NCI-H1694 treated with DMSO at 0.1 percent for 48 hours (cell line): ENCODE measurements around the gene SLCO3A1.
A peak's percentile ranks its signal among the peaks of the same experiment; 100 is the strongest.

Source experiments
- DNase-seq: peaks from one replicate; lab custom pipeline; 2025; lab: John Stamatoyannopoulos, UW

Gene SLCO3A1

DNA sequence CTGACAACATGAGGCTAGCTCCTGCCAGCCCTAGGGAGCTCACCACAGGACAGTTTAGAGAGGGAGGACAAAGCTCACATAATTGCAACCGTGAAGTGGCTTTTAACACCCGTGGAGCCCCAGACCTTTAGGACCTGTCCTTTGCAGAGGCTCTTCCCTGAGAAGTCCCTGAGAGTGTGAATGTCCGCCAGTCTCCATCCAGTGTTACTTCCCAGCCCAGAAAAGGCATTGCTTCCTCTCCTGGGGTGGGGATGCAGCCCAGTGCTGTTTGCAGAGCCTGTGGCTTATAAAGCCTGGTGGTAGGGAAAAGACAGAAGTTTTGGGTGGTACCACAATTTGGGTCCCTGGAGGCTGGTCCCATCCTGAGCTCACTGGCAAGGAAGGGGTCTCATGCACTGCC, 182.0 kb downstream of the SLCO3A1 start:
- DNase-seq: no peak

DNA sequence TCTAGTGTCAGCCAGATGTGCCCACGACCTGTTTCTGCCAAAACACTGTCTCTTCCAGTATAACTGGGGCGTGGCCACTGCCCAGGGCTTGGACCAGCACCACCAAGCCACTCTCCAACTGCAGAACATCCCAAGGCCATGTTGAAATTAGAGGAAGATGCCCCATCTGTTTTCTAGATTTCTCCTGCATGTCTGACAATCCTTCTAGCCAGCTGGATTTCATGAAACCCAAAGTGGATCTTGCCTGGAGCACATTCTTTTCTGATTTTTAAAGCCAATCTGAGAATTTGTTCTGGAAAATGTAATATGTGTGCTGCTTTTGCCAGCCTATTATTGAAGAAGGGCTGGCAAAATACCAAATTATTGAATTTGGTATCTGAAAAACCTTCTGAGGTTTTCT, 182.5 kb downstream of the SLCO3A1 start:
- DNase-seq: no peak

DNA sequence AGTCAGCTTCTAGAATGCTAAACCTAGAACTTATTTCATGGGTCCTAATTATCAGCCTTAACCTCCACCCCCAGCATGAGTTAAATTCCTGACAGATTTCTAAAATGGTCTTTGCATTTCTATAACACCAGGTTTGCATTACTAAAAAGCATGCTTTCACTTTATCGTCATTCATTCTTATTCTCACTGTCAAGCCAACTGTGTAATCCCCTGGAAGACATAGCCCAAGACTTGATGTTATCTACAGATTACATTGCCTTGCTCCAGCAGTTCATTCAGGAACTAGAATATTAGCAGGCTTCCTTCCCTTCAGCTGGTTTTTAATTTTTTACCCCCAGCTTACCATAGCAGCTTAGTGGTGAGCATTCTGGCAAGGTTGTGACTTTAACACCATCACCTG, 184.0 kb downstream of the SLCO3A1 start:
- no peak for DNase-seq

DNA sequence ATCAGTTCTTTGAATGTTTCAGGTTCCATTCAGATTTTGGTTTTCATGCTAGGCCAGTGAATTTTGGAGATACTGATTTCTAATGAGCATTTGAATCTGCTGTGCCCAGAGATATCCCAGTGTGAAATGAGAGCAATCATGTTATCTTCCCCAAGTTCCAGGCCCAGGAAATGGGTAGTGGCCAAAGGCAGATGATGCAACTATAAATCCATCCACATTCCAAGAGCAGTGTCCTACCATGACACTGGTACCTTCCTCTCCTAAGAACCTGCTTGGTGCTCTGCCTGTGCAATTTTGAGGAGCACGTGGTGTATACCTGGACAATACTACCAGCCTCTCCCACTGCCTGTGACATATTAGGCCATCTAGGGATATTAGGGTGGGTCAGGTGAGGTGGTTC, 186.8 kb downstream of the SLCO3A1 start:
- no peak for DNase-seq

DNA sequence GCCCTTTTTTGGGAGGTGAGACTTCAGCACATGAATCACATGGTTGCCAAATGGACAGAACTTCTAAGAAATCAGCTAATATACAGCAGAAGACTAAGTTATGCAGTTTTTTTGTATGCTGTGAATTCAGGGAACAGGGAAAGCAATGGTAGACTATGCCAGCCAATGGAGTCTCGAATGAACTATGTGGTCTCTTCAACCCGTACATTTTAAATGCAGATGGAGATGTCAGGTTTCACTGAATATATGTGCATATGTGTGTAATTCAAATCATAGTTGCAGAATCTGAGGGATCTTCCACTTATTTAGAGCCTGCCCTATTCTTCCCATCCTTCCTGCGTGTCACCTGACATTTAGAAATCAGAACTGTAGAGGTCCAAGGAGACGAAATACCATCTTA, 187.9 kb downstream of the SLCO3A1 start:
- no peak for DNase-seq

DNA sequence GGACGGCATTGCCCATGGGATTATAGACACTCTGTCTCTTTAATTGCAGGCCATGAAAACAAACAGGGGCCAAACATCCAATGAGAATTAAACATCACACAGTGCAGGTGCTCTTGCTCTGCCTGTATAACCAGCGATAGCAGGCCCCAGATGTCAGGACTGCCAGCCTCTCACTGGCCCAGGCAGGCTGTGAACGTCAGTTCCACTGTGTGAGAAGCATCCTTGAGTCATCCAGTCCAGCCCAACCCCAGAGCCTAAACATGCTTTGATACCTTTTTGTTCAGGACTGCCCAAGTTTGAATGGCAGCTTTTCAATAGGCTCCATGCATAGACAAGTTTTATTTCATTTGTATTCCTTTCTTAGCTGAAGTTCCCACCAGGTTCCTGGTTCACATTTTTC, 189.8 kb downstream of the SLCO3A1 start:
- DNase-seq: no peak

DNA sequence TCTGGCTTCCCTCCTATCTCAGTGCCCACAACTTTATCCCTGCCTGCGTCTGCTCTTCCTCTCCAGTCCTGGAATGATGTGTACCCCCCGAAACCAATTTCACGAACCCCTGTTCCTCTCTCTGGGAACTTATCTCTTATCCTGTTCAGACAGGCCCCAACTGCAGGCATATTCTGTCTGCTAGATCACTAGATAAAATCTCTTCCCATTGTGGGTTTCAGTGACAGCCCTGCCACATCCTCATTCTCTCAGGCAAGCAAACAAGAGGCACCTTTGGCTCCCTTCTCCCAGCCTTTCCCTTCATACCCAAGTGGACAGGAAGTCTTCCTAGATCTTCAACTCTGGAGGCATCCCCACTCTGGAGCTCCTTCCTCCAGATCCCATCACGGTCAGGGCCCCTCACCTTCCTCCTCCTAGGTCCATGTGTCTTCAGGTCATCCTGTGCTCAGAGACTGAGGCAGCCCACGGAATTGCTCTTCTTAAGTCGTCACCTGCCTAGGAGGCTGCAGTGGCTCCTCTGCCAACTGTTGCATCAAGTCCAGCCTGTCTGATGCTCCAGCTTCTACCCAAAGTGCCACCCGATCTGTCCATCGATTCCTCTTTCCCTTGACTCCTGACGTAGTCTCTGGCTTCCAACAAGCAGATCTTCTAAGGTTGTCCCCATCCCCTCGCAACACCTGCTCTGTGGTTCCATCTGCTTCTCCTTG, 190.8 kb downstream of the SLCO3A1 start:
- DNase-seq: no peak

DNA sequence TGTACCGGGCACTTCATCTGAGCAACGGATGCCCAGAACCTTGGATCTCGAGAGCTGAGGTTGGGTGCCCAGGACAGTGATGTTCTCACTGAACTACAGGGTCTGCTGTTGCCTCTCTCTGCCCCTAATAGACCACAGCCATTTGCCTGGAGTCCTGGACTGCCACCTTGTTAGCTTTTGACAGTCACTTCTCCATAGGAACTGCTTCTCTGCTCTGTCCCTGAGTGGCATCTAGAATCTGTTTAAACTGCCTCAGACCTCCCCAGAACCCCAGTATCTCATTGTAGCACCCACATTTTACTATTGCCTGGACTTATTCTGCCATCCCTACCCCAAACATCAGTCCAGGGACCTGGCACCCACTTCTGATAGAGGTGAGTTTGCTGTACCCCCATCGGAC, 194.4 kb downstream of the SLCO3A1 start:
- DNase-seq: no peak

DNA sequence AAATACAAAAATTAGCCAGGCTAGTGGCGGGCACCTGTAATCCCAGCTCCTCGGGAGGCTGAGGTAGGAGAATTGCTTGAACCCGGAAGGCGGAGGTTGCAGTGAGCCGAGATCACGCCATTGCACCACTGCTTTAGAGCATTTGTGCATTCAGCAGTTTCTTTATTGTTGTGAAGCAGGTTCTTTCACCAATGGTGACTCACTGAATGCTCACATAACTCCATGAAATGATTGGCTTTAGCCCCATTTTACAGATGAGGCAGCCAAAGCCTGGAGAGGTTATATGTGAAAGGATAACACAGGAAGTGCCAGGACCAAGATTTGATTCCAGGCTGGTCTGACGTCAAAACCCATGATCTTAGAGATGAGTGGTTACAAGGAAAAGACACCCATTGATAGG, 195.2 kb downstream of the SLCO3A1 start:
- no peak for DNase-seq

DNA sequence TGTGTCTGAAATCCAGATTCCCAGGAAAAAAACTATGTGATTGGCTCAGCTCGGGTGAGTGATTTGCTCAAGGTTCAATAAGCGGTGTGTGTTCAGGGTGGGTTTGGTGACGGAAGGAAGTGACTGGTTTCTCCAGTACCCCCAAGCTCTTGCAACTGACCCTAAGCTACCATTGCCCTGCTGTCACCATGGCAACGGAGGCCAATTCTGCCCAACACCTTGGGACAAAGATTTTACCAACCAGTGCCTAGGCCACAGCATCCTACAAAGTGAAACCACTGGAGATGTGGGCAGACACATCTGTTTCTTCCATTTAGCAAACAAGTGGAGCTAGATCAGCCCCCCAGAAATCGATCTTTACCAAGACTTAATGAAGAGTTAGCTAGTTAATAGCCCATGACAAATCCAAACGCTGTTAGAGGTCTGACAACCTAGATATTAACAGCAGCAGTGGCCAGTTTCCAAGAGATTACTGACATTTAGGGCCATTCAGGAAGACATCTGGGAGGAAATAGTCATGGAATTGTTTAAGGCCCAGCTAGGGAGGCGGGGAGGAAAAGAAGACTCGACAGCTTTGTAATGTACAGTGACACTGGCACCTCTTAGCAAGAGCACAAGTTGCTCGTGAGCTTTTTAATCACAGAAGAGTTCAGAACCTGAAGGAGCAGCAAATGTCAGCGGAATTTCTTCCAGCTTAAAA, 195.9 kb downstream of the SLCO3A1 start:
- DNase-seq: no peak

DNA sequence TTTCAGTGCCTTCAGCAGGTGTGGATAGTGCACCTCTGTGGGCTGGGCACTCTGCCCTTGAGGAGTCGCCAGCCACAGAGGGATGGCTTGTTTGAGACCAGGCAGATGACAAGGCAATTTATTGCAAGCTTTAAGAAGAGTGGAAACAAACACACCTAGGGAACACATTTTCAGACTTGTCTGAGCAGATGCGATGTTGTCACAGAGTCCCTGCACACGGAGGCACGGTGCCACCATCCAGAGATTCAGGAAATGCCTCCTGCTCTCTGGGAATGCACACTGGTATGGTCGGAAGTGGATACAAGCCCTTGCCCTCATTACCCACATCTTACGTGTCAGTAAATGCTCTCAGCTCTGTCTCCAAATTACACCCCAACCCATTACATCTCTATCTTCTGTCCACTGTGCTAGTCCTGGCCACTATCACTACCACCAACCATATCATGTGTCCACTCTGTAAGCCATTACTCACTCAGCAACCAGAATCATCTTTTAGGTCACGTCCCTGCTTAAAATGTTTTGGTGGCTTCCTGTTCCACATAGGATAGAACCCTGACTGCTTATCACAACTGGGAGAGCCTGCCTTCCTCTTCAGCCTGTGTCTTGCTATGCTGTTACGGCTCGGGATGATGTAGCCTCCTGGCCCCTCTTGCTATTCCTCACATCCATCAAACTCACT, 196.9 kb downstream of the SLCO3A1 start:
- no peak for DNase-seq

DNA sequence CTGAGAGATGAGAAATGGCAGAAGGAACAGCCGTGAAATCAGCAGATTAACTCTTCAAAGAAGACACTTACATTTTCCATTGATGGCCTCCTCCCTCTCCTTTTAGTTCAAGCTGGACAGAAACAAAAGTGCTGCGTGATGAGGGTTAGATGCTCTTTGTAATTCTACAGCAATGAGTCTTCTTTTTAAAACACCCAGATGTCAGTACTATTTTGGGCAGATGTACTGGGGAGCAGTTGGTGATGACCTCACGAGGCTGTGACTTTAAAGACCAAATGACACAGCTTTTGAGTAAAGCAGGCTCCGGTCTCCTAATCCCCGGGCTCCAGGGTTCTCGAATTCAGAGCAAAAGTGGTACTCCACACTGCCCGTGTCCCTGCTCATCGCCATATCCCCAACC, 198.2 kb downstream of the SLCO3A1 start:
- no peak for DNase-seq

DNA sequence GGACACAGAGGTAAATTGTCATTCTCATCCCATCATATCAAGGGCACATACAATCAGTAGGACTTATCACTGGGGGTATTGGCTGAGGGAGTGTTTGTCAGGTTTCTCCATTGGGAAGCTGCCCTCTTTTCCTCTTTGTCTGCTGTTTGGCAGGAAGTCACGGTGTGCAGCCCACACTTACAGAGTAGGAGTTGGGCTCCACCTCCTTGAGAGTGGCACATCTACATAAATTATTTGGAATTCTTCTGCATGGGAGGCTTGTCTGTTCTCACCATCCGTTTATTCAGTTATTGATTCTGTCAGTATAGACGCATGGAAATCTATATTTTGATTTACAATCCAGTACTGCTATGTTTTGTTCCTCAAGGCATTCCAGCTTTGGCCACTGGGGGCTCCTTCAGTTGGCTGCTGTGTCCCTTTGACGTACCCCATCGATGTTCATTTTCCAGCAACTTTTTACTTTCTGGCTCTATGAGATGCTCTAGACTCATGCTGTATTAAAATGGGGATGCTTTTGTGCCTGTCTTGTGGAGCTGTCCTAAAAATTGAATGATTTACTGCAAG, 200.3 kb downstream of the SLCO3A1 start:
- DNase-seq: no peak

DNA sequence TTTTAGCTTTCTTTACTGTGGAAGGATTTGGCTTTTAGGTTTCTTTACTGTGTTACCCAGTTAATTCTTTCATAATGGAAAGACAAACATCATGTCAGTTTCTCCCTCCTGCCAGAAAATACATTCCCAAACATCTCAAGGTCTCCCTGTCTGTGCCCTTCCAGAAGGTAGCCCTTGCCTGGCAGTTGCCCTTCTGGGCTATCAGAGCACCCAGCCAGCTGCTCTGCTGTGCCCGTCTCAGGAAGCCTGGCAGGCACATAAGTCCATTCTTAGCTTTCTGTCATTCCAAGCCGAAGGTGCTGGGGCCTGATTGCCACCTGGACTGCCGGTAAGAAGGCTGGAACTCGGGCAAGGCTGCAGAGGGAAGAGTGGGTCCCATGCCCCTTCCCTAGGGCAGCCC, 203.4 kb downstream of the SLCO3A1 start:
- no peak for DNase-seq

DNA sequence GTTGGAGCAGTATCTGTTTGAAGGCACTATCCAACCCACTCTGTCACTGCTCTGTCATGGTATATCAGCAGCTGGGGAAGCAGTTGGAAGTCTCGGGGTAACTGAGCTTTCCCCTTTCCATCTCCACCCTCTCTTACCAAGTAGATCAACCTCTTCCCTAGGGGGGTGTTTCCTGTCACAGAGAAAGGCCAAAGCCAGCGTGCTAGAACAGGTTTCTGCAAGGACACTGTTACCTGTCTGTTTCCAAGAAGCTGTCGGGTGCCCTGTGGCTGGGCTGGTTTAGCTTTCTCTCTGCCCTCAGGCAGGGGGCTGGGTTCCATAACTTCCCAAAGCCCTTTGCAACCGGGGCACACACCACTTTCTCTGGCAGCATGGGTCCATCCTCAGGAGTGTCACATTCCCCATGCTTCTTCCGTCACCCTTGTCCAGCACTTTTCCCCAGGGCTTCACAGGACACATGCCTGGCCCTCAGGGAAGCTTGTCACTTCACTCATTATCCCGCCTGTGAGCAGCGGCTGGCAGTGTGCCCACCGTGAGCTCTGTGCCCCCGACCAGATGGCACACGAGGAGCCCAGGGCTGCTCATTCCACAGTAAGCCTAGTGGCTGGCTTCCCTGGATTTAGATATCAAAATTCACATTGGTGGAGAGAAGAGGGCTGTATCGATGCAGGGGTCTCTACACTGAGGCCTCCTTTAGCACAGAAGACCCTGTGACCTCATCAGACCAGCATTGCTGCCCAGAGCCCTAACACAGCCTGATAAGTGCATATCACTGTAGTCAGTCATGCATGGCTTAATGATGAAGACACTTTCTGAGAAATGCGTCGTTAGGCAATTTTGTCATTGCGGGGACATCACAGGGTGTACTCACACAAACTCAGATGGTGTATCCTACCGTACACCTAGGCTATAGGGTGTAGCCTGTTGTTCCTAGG, 205.8 kb downstream of the SLCO3A1 start:
- DNase-seq: peak; percentile 76

DNA sequence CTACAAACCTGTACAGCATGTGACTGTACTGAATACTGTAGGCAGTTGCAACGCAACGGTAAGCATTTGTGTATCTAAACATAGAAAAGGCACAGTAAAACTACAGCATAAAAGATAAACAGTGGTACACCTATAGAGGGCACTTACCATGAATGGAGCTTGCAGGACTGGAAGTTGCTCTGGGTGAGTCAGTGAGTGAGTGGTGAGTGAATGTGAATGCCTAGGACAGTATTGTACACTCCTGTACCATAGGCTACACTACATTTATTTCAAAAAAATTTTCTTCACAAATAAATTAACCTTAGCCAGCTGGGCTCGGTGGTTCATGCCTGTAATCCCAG, 206.4 kb downstream of the SLCO3A1 start:
- DNase-seq: peak; percentile 59

DNA sequence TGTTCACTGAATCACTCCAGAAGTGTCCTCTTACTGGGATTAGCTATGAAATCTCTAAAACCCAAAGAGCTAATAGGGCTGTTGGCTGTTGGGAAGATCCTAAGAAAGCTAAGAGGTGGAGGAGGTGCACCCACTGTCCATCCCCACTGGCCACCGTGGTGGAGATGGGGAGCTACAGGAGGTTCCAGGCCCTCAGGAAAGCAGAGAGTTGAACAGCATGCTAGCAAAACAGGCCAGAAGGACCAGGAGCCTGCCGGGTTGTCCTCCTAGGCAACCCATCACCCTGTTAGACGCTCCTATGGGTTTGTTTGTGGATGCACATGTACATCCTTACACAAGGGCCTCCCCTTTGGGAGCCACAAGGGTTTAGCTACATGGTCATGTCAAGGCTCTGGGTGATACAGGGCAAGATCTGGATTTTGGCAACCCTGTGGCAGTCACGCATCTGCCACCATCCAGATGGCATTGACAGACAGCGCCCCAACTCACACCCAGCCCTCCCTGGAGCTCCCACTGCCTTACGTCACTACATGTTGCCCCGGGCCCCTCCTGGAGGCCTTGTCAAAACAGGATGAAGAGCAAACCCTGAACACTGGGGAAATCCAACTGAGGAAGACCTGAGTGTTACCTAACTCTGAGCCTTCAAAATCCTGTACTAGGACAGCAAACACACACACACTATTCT, 208.1 kb downstream of the SLCO3A1 start:
- DNase-seq: peak; percentile 48

DNA sequence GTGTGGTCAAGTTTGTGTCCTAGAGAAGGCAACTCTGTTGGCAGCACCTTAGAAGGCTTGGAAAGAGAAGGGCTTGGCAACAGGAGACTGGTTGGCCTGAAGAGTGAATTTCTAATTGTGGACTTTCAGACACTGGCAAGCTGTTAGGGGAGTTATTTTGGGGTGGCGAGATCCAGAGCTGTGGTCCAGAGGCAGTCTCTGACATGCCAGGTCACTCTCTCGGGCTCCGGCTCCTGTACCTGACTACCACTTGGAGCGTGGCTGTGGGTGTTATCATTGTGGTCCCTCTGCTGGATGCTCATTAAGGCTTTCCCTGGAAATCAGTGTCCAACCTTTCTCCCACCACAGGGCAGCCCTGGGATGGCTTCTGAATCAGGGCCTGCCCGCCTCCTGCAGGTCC, 209.0 kb downstream of the SLCO3A1 start:
- DNase-seq: no peak

DNA sequence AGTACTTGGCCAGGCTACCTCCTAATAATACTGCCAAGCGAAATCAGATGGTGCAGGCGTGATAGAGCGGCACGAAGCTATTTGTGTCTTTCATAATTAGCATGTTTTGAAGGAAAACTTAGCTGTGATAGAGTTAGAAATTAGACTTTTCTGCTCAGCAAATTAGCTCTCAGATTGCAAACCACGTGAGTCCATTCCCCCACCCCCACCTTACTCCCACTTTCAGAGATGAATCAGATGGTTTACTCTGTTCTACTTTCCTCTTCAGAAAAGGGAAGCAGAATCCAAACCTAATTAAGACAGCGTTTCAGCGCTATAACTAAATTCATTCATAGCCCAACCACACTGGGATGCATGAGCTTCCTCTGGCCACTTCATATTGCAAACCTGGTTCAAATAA, 214.6 kb downstream of the SLCO3A1 start:
- DNase-seq: no peak

DNA sequence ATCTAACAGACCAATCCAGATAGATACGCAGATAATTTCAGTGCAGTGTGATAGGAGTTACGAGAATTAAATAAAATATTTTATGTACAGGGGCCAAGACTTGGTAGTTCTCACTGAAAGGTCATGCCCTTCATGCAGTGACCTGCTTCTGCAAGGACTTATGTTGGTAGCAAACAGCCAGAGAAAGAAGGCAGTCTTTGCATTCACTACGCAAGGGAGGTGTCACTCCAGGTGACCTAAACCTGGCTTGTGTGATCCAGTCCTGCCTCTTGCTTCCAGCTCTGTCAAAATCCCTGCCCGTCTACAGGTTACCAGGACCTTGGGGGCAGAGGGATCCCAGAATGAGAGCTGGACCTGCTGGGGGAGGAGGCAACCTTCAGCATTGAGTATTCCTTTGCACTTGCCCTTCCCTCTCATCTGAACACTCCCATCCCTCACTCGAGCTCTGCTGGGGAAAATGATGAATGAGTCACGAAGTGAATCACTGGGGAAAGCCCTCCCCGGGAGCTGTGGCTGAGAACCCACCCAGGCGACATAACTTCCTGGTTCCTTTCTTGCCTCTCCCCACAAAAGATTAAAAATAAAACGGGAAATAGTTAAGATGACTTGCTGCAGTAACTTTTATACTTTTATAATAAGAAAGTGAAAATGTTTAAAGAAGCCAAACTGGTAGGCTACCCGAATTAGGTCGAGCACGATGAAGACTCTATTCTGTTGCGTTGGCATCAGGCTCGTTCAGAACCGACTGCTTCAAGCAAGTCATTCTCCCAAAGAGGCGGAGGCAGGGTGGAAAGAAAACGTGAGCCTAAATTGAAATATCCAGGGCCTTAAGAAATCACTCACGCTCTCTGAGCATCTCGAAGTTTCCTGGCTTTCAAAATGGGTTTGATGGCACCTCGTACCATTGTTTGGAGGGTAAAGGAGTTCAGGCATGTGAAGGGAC, 216.1 kb downstream of the SLCO3A1 start:
- DNase-seq: no peak
